KMS-11 (cell line): ENCODE results near the gene MAPKBP1.

Experiments used
- H2AFZ ChIP-seq: fragments of 200-600 bp; sonication (generic); 2 replicates; pipeline ENCODE4 v1.6.1; 2016; ENCODE audit warnings: antibody characterized with exemption, mixed run types, low read depth
- H3K27ac ChIP-seq: fragments of 200-600 bp; sonication (generic); 2 replicates; pipeline ENCODE4 v1.6.1; 2016; ENCODE audit warnings: mild to moderate bottlenecking, mixed run types
- H3K27me3 ChIP-seq: fragments of 200-600 bp; sonication (generic); 2 replicates; pipeline ENCODE4 v1.6.1; 2017; ENCODE audit warnings: mild to moderate bottlenecking, low read depth, mixed run types, moderate library complexity; ENCODE audit not compliant: insufficient read depth
- H3K36me3 ChIP-seq: fragments of 200-600 bp; sonication (generic); 2 replicates; pipeline ENCODE4 v1.6.1; 2017; ENCODE audit warnings: mild to moderate bottlenecking, mixed run types; ENCODE audit not compliant: insufficient read depth
- H3K4me1 ChIP-seq: fragments of 200-600 bp; sonication (generic); 2 replicates; pipeline ENCODE4 v1.6.1; 2016; ENCODE audit warnings: mild to moderate bottlenecking, low read depth, mixed run types; ENCODE audit not compliant: poor library complexity, severe bottlenecking
- H3K4me2 ChIP-seq: fragments of 200-600 bp; sonication (generic); 2 replicates; pipeline ENCODE4 v1.7.0; 2016; ENCODE audit warnings: mild to moderate bottlenecking, mixed run types
- H3K4me3 ChIP-seq: fragments of 200-600 bp; sonication (generic); IDR thresholded peaks from 2 replicates; pipeline ENCODE4 v1.6.1; 2017; ENCODE audit warnings: low read depth, low read length, mixed read lengths; ENCODE audit not compliant: insufficient read depth
- H3K79me2 ChIP-seq: fragments of 200-600 bp; sonication (generic); 2 replicates; pipeline ENCODE4 v1.6.1; 2016; ENCODE audit warnings: low read depth, mixed run types; ENCODE audit not compliant: insufficient read depth
- H3K9ac ChIP-seq: fragments of 200-600 bp; sonication (generic); 2 replicates; pipeline ENCODE4 v1.6.1; 2016; ENCODE audit warnings: mild to moderate bottlenecking, mixed run types
- H4K20me1 ChIP-seq: fragments of 200-600 bp; sonication (generic); 2 replicates; pipeline ENCODE4 v1.6.1; 2016; ENCODE audit warnings: mild to moderate bottlenecking, mixed run types; ENCODE audit not compliant: insufficient read depth
- TF ChIP-seq, protein P1 (sequence below): fragments of 200-600 bp; sonication (generic); conservative IDR thresholded peaks from 2 replicates; pipeline ENCODE4 v1.6.1; 2017; ENCODE audit warnings: low read depth, mild to moderate bottlenecking, antibody characterized with exemption, low read length, moderate library complexity, mixed read lengths

MAPKBP1 gene

DNA sequence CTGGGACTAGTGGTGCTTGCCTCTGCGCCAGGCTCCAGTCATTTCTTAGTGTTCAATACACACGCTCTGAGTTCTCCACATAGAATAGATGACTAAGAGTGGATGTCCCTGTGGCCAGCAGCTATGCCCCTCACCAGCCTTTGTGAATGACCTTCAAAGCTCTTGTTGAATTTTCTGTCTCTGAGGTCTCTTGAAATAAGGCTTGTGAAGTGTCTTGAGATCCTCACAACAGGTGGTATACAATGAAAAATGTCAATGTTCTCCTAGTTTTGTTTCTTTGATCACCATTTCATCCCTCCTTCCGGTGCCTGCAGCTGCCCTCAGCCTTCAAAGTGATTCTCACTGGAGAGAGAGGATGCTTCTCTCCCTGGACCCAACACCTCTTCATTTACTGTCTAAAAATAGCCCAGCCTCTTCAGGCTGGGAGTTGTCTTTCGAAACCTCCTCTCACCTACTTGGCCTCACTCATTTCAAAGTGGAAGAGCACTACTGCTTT, 5.4 kb downstream of the MAPKBP1 start:
- H3K9ac ChIP-seq, result no peak overlapping the region
- TF ChIP-seq, protein P1, sequence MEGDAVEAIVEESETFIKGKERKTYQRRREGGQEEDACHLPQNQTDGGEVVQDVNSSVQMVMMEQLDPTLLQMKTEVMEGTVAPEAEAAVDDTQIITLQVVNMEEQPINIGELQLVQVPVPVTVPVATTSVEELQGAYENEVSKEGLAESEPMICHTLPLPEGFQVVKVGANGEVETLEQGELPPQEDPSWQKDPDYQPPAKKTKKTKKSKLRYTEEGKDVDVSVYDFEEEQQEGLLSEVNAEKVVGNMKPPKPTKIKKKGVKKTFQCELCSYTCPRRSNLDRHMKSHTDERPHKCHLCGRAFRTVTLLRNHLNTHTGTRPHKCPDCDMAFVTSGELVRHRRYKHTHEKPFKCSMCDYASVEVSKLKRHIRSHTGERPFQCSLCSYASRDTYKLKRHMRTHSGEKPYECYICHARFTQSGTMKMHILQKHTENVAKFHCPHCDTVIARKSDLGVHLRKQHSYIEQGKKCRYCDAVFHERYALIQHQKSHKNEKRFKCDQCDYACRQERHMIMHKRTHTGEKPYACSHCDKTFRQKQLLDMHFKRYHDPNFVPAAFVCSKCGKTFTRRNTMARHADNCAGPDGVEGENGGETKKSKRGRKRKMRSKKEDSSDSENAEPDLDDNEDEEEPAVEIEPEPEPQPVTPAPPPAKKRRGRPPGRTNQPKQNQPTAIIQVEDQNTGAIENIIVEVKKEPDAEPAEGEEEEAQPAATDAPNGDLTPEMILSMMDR, result no peak

DNA sequence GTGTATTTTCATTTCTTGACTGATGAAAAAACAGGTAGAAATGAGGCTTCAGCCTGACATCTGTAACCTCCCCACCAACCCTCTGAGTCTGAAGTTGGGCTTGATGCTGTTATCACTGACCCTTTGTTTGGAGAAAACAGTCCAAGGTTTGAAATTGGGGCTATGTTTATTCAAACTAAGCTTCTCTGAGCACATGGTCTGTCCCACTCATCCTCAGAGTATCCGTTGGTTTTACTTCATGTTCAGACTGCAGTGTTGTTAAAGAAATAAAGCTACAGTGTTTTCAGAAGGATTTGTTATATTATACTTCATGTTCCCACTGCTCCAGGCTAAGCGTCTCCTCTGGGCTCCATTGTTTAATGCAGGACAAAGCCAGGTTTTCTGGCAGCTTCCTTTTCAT, 6.0 kb downstream of the MAPKBP1 start:
- TF ChIP-seq, protein P1, result no peak
- Histone ChIP-seq H3K36me3 (no peaks in the 10 kb centered on the region), H3K27me3 (no peaks in the 10 kb centered on the region), H3K4me2 (peak overlapping the region; percentile 70), H3K27ac (peak overlapping the region; percentile 45; the same call in 1 of the 2 replicates), H3K4me3 (no peak overlapping the region), H4K20me1 (no peaks in the 10 kb centered on the region), H3K79me2 (0 out of 2 replicates have a peak, but pooled peaks cover 12% of the 10 kb centered on the region), H3K4me1 (peaks cover 45% of the 10 kb centered on the region), H2AFZ (no peak overlapping the region), H3K9ac (no peak overlapping the region; the same call in 1 of the 2 replicates)

More for the DNA sequence above, 5.4 kb downstream of the MAPKBP1 start:
- no peaks in the 10 kb centered on the region for H4K20me1 ChIP-seq
- no peak overlapping the region for H2AFZ ChIP-seq
- peak overlapping the region; percentile 70 for H3K4me2 ChIP-seq
- no peaks in the 10 kb centered on the region for H3K27me3 ChIP-seq
- no peak overlapping the region for H3K4me3 ChIP-seq
- peak overlapping the region; percentile 45; the same call in 1 of the 2 replicates for H3K27ac ChIP-seq
- 0 out of 2 replicates have a peak, but pooled peaks cover 9% of the 10 kb centered on the region for H3K79me2 ChIP-seq
- H3K4me1 ChIP-seq, result peaks cover 47% of the 10 kb centered on the region
- H3K36me3 ChIP-seq, result no peaks in the 10 kb centered on the region

DNA sequence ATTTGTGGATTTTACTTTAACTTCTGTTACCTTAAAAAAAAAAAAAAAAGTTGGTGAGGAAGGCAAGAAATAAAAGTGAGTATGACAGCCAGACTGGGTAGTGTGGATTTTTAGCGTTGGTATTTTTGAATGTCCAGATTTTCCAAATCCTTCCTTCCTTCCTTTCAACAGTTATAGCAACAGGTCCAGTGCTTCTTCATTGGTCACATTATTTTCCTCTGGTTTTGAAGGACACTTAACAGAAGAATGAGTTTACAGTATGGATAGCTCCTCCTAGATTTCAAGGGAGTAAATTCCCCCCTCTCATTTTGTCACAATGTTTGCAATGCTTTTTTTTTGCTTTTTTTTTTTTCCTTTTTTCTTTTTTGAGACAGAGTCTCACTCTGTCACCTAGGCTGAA, 6.4 kb downstream of the MAPKBP1 start:
- H3K4me2 ChIP-seq, result peak overlapping the region; percentile 70
- no peak overlapping the region; the same call in 1 of the 2 replicates for H3K9ac ChIP-seq
- H3K27me3 ChIP-seq, result no peaks in the 10 kb centered on the region

DNA sequence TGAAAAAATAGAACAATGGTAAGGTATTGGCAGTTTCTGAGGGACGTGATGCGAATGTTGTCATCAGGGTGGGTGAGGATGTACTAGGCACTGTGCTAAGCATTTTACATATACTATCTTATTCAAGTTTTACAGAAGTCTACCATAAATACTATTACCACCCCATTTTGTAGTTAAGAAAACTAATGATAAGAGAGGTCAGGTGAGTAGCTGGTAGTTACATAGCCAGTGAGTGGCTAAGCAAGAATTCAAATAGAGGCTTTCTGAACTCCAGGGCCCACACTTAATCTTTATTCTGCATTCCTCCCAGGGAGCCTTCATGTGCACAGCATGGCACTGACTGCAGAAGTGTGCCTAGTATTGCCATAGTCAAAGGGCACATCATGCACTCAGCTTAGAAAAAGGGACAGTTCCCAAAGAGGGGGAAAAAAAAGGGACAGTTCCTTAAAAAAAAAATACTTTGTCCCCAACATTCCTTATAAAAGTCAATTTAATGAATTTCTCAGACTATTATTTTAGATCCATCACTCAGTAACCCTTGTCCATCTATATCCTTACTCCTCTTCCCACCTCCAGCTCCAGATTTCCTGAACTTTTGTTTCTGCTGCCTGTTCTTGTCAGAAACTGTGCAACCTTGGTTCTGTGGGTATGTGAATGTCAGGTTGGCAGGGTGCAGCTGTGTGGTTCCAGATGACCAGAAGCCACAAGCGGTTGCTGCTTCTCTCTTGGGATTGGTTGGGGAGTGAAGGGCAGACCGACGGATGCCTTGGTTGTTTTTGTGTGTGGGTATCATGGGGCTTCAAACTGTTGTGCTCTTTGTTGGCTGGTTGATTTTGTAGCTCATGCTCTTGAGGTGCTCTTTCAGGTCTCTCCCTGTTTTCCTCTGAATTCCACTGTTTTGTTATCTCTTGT, 8.3 kb downstream of the MAPKBP1 start:
- Histone ChIP-seq H3K4me3 (no peak overlapping the region), H3K9ac (no peak overlapping the region), H2AFZ (no peak overlapping the region), H3K4me2 (no peak overlapping the region), H3K79me2 (0 out of 2 replicates have a peak, but pooled peaks cover 15% of the 10 kb centered on the region), H3K27me3 (no peaks in the 10 kb centered on the region), H4K20me1 (no peaks in the 10 kb centered on the region), H3K27ac (no peak overlapping the region), H3K4me1 (peaks cover 29% of the 10 kb centered on the region), H3K36me3 (no peaks in the 10 kb centered on the region)
- TF ChIP-seq, protein P1, result no peak

More for the DNA sequence above, 6.4 kb downstream of the MAPKBP1 start:
- H3K79me2 ChIP-seq, result 0 out of 2 replicates have a peak, but pooled peaks cover 15% of the 10 kb centered on the region
- peak overlapping the region; percentile 45; the same call in 1 of the 2 replicates for H3K27ac ChIP-seq
- no peaks in the 10 kb centered on the region for H4K20me1 ChIP-seq
- no peak overlapping the region for H2AFZ ChIP-seq
- TF ChIP-seq, protein P1, result no peak
- H3K36me3 ChIP-seq, result no peaks in the 10 kb centered on the region
- H3K4me1 ChIP-seq, result peaks cover 41% of the 10 kb centered on the region
- no peak overlapping the region for H3K4me3 ChIP-seq
